ENCODE measurements around the gene RAPSN. TPM values are rescaled to one million over a fixed set of nuclear protein-coding genes. Genes with fewer than 3 reads are reported as not detected.

The RAPSN gene
- total RNA-seq, 1 experiment from 2014 or later, result 1.0 TPM

GRCh38 chr11:47443028-47443700 is 5.8 kb downstream of the RAPSN start:
- peak; percentile 50 for DNase-seq (ENCODE audit: low spot score)
- Histone ChIP-seq H3K4me3 (ENCODE audit: low read depth, low read length, poor library complexity, severe bottlenecking) (no peak overlapping the region), H3K9me3 (ENCODE audit: low read depth, low read length, poor library complexity, severe bottlenecking) (no peaks in the 10 kb centered on the region), H3K4me1 (ENCODE audit: insufficient read depth, low read length, poor library complexity, severe bottlenecking) (no peaks in the 10 kb centered on the region), H3K36me3 (ENCODE audit: insufficient read depth, low read length, poor library complexity, severe bottlenecking) (no peaks in the 10 kb centered on the region), H3K27ac (ENCODE audit: low read depth, low read length, poor library complexity, severe bottlenecking) (no peak overlapping the region), H3K27me3 (replicated peaks; ENCODE audit: insufficient read depth, low read depth, low read length, poor library complexity) (no peaks in the 10 kb centered on the region)
- peak; percentile 36; the same call in 1 of the 2 replicates for TF ChIP-seq CTCF (conservative IDR thresholded peaks at IDR 0.05; ENCODE audit: low read depth, low read length)
- no peak for TF ChIP-seq EZH2 (IDR thresholded peaks at IDR 0.05; ENCODE audit: borderline replicate concordance, low read depth, low read length, poor library complexity, severe bottlenecking)
- intact Hi-C loops (cut with micrococcal nuclease; ENCODE audit: unreplicated experiment), result no loop called here
- ChIA-PET POLR2A (ENCODE audit: low non-redundant PET) (interaction anchor here (0.7 kb wide), 1 partner anchor 42 kb away, joined by 8 read pairs; no protein-coding TSS in a partner anchor), CTCF (no interaction called here)
- BruUV-seq (replicated peaks), result no TSS peak

GRCh38 chr11:47442514-47442913 is 6.4 kb downstream of the RAPSN start:
- no TSS peak for BruUV-seq (replicated peaks)
- ChIA-PET POLR2A (ENCODE audit: low non-redundant PET) (no interaction called here), CTCF (no interaction called here)
- no peak for DNase-seq (ENCODE audit: low spot score)
- TF ChIP-seq EZH2 (IDR thresholded peaks at IDR 0.05; ENCODE audit: borderline replicate concordance, low read depth, low read length, poor library complexity, severe bottlenecking) (no peak), CTCF (conservative IDR thresholded peaks at IDR 0.05; ENCODE audit: low read depth, low read length) (no peak)
- H3K36me3 ChIP-seq (ENCODE audit: insufficient read depth, low read length, poor library complexity, severe bottlenecking), result no peaks in the 10 kb centered on the region
- H3K4me3 ChIP-seq (ENCODE audit: low read depth, low read length, poor library complexity, severe bottlenecking), result no peak overlapping the region
- H3K9me3 ChIP-seq (ENCODE audit: low read depth, low read length, poor library complexity, severe bottlenecking), result no peaks in the 10 kb centered on the region
- no peaks in the 10 kb centered on the region for H3K4me1 ChIP-seq (ENCODE audit: insufficient read depth, low read length, poor library complexity, severe bottlenecking)
- H3K27me3 ChIP-seq (replicated peaks; ENCODE audit: insufficient read depth, low read depth, low read length, poor library complexity), result no peaks in the 10 kb centered on the region
- intact Hi-C loops (cut with micrococcal nuclease; ENCODE audit: unreplicated experiment), result no loop called here
- H3K27ac ChIP-seq (ENCODE audit: low read depth, low read length, poor library complexity, severe bottlenecking), result no peak overlapping the region

- POLR2A ChIA-PET (ENCODE audit: low non-redundant PET), result no interaction called here
- CTCF ChIA-PET, result no interaction called here
- TF ChIP-seq EZH2 (IDR thresholded peaks at IDR 0.05; ENCODE audit: borderline replicate concordance, low read depth, low read length, poor library complexity, severe bottlenecking), result no peak
- no peak for TF ChIP-seq CTCF (conservative IDR thresholded peaks at IDR 0.05; ENCODE audit: low read depth, low read length)
- Histone ChIP-seq H3K4me3 (ENCODE audit: low read depth, low read length, poor library complexity, severe bottlenecking) (no peak overlapping the region), H3K9me3 (ENCODE audit: low read depth, low read length, poor library complexity, severe bottlenecking) (no peaks in the 10 kb centered on the region), H3K27ac (ENCODE audit: low read depth, low read length, poor library complexity, severe bottlenecking) (no peak overlapping the region), H3K36me3 (ENCODE audit: insufficient read depth, low read length, poor library complexity, severe bottlenecking) (no peaks in the 10 kb centered on the region), H3K27me3 (replicated peaks; ENCODE audit: insufficient read depth, low read depth, low read length, poor library complexity) (no peaks in the 10 kb centered on the region), H3K4me1 (ENCODE audit: insufficient read depth, low read length, poor library complexity, severe bottlenecking) (no peaks in the 10 kb centered on the region)
- DNase-seq (ENCODE audit: low spot score), result no peak
- BruUV-seq (replicated peaks), result no TSS peak
- intact Hi-C loops (cut with micrococcal nuclease; ENCODE audit: unreplicated experiment), result no loop called here
These were observed 7.5 kb downstream of the RAPSN start for GRCh38 chr11:47441421-47441820.
